ENCODE data around the gene MCAT.

- TF ChIP-seq CTCF (conservative IDR thresholded peaks at IDR 0.05; ENCODE audit: low read depth, low read length) (no peak), RAD21 (IDR thresholded peaks at IDR 0.05; ENCODE audit: low read length) (no peak)
Observed at GRCh38 chr22:43156413-43156812, 13.2 kb upstream of the MCAT start.

Data from IMR-90 (cell line).